GM19397 (cell line): ENCODE data around the gene ANKS1B.

Experiments
- ATAC-seq: cut with Tn5 transposase; IDR thresholded peaks from one replicate; pipeline ENCODE4 v1.9.1; 2021; ENCODE audit warnings: mild to moderate bottlenecking, moderate library complexity; ENCODE audit not compliant: unreplicated experiment

The ANKS1B gene

GRCh38 chr12:99142651-99143050, 842.1 kb downstream of the ANKS1B start:
- ATAC-seq = no peak

DNA sequence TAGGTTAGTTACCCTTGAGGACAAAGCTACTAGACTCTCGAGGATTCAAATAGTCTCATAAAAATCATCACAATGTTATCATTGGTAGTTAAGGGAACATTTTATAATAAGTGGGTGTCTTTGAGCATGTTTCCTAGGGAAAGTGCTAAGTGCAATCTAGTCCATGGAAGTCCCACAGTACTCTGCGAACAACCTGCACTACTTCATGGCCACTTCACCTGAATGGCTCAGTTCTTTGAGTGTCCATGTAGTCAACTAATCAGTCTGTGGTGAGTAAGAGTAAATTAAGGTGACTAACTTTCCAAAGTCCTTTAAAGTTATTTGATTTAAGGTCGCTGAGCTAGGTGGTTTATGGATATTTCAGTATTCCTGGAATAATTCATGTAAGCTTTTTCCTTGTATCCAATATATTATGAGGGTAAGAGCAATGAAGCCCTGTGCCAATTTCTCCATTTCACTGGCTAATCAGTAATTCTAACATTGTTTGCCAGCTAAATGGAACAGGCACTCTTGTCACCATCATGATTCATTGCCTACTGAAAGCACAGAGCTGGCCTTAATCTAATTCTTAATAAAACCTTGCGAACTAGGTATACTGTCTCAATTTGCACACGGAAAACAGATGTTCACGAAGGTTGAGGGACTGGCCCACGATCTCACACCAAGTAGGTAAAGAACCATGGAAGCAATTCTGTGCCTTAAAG, 844.6 kb downstream of the ANKS1B start:
- no peak for ATAC-seq

DNA sequence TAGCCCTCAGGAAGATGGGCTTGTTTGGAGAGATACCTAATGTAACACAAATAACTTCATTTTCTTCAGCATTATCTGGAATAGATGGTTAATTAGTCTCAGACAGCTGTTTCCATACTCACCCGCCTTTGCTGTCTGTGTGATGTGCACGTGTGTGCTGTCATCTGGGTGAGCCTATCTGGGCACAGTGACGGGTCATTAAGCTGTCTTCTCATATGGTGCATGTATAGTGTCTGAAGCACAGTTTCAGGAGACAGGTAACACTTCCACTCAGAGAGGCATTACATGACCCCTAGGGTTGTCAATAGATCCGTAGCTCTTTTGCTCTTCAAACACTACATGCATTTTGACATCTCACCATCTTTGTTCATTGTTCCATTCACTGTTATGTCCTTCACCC, 846.3 kb downstream of the ANKS1B start:
- ATAC-seq = no peak

- ATAC-seq = no peak
These were observed 847.4 kb downstream of the ANKS1B start for GRCh38 chr12:99137124-99137855.

DNA sequence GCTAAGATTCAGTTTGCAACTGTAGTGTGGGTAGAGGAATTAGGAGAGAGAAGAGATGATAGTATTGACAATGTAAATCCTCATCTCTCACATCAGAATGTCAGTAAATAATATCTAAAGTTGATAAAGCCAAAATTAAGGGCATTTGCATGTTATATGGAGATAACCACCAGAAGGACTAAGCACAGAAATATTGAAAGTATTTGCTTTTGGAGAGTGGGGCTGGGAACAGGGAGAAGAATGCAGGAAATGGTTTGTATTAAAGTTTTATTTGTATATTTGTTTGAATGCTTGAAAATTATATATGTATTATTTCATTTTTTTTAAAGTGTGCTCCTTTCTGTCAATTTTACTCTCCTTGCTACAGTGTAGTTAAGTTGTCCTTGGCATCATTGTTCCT, 848.2 kb downstream of the ANKS1B start:
- ATAC-seq = no peak

- no peak for ATAC-seq
These were observed 849.4 kb downstream of the ANKS1B start for GRCh38 chr12:99135376-99135775.

DNA sequence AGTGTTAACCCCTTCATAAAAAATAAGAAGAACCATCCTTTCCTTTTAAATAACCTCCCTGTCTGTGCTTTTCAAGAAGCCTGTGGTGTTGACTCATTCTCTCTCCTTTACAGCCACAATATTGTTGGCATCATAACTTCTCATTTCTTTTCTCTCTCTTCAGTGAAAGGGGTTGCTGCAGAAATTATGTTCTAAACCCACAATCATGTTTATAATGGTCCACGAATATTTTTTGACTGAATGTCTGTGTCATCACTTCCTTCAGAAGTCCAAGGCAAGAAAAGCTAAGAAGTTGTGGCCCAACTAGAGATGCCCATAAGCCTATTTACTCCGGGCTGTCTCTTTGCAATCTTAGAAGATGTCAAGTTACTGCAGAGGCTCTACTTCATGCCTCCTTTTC, 851.3 kb downstream of the ANKS1B start:
- ATAC-seq = no peak

GRCh38 chr12:99131751-99132199, 853.0 kb downstream of the ANKS1B start:
- ATAC-seq = no peak

GRCh38 chr12:99130808-99131553, 853.8 kb downstream of the ANKS1B start:
- peak; percentile 80 for ATAC-seq

DNA sequence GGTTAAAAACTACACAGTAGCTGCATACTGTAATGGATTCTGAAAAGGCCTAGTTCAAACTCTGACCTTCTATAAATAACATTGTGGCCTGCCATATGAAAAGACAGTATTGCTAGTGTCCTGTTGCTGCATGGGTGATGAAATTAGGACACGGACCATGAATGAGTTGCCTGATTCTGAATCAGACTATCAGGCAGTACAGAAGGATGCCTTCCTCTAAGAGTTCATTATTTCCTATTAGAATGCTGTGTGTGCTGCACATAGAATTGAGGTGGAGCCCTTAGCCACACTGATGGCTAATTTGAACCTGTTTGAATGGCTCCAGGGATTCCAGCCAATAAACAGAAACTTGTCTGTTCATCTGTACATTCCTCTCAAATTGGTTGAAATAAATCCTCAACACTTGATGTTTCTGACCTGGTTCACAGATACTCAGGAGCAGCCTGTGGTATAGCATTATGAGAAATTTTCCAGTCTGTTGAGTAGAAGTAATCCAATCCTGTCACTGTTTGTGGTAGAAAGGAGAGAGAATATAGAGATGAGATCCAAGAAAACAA, 856.4 kb downstream of the ANKS1B start:
- ATAC-seq = no peak

DNA sequence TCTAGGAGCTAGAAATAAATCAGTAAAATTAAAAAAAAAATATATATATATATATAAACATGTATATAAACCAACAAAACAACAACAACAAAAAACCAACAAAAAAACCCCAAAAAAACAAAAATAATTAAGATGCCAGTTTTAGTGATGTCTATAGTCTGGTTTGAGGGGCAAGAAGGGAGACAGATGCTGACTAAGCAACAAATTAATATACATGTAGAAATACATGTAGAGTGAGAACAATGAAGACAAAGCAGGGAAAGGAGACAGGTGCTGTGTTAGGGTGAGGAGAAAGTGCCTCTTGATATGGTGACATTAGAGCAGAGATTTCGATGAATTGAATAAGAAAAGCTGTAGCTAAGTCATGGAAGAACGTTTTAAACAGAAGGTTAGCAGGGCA, 861.8 kb downstream of the ANKS1B start:
- no peak for ATAC-seq

GRCh38 chr12:99122496-99122895, 862.2 kb downstream of the ANKS1B start:
- no peak for ATAC-seq

- no peak for ATAC-seq
These were observed 863.2 kb downstream of the ANKS1B start for GRCh38 chr12:99121546-99121945.

DNA sequence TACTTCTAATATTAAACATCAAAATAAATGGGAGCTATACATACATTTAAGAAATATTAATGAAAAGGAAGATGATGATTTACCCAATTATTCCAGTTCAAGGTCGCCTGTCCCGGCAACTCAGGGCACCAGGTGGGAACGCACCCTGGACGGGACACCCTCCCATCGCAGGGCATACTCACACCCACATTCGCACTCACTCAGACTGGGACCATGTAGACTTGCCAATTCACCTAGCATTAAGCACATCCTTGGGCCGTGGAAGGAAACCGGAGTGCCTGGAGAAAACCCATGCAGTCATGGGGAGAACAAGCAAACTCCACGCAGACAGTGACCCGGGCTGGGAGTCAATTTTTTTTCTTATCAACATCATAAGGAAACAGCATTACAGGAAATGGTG, 864.8 kb downstream of the ANKS1B start:
- no peak for ATAC-seq

GRCh38 chr12:99119449-99119848, 865.3 kb downstream of the ANKS1B start:
- ATAC-seq = no peak

DNA sequence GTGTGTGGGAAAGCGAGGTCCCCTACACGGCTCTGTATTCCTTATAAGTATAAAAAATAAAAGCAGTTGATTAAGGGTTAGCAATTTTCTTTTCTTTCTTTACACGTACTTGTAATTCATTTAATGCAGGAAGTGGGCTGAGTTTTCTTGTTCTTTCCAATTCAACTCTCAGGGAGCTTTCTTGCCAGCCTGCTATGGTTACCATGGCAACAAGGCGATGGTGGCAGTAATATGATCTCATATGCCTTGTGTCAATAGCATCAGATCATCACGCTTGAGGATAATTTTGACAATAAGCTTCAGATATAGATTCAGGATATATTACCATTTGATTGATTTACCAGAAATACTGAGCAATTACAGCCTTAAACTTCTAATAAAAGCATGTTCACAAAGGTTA, 873.1 kb downstream of the ANKS1B start:
- ATAC-seq = no peak

DNA sequence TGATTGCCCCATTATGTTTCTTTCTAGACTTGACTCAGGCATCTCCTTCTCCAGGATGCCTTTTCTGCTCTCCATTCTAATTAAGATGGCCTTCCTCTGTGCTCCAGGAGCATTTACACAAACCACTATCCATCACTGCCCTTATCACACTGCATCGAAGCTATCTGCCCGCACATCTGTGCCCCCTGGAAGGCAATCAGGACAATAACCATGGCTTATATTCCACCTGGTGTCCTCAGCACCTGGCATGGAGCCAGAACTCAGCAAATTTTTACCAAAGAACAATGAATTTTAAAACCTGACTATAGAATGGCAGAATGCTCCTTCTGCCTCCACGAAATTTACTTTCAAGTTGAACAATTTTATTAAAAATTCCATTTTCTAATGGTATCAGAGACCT, 873.9 kb downstream of the ANKS1B start:
- ATAC-seq = no peak

- no peak for ATAC-seq
These were observed 874.5 kb downstream of the ANKS1B start for GRCh38 chr12:99110212-99110611.

DNA sequence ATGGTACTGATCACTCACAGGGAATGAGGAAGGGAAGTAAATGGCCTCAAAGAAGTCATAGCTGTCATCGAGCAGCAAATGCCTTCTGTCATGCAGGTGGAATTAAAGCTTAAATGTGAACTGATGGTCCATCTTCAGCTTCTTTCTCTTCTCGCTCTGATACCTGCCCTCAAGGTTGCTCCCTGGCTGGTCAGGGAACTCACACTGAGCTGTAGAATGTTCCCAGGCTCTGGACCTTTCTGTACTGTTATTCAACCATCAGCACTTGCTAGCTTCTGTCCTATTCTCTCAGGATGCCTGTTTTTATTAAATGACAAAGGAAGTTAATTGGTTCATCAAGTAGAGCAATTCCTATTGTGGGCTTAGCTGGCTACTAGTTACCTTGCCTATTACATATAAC, 875.8 kb downstream of the ANKS1B start:
- ATAC-seq = no peak

GRCh38 chr12:99099786-99100185, 885.0 kb downstream of the ANKS1B start:
- no peak for ATAC-seq

- ATAC-seq = no peak
These were observed 887.6 kb downstream of the ANKS1B start for GRCh38 chr12:99097171-99097570.
